Measurements from ENCODE around the gene KMT2E. TPM values are rescaled to one million over a fixed set of nuclear protein-coding genes. Genes with fewer than 3 reads are reported as not detected.

Gene KMT2E
- total RNA-seq, 2 donors from 2014 or later: 48.5 to 67.2 TPM

- TF ChIP-seq CTCF (IDR thresholded peaks at IDR 0.05) (no peak), POLR2A (IDR thresholded peaks at IDR 0.05) (no peak)
- WGBS, 2 donors: 12 to 23% methylated on average over 3 of the region's 3 CpGs
- ATAC-seq: no peak
- no peak for DNase-seq
- Histone ChIP-seq H3K27me3 (no peaks in the 10 kb centered on the region), H3K36me3 (replicated peaks in 1 of 2; ENCODE audit: insufficient read depth in 1 of 2, low read depth in 2 of 2) (no peaks in the 10 kb centered on the region), H3K9me3 (no peaks in the 10 kb centered on the region), H3K4me3 (no peak overlapping the region), H3K27ac (peak overlapping the region in 1 of 4 donors; percentile 68), H3K4me1 (peaks cover 64% of the 10 kb centered on the region)
- intact Hi-C loops (cut with DNase I): no loop called here
Observed at GRCh38 chr7:105019269-105019668, 5.3 kb downstream of the KMT2E start.

GRCh38 chr7:105020926-105021325 is 6.9 kb downstream of the KMT2E start:
- WGBS, 2 donors: 44 to 48% methylated on average over 3 of the region's 3 CpGs
- intact Hi-C loops (cut with DNase I): no loop called here
- Histone ChIP-seq H3K4me3 (no peak overlapping the region), H3K27ac (peak overlapping the region in 1 of 4 donors; percentile 68), H3K36me3 (replicated peaks in 1 of 2; ENCODE audit: insufficient read depth in 1 of 2, low read depth in 2 of 2) (no peaks in the 10 kb centered on the region), H3K27me3 (no peaks in the 10 kb centered on the region), H3K4me1 (peaks cover 81% of the 10 kb centered on the region), H3K9me3 (no peaks in the 10 kb centered on the region)
- no peak for TF ChIP-seq CTCF (IDR thresholded peaks at IDR 0.05)
- TF ChIP-seq POLR2A (IDR thresholded peaks at IDR 0.05): no peak
- DNase-seq: no peak
- no peak for ATAC-seq

GRCh38 chr7:105021352-105021751 is 7.3 kb downstream of the KMT2E start:
- no peak overlapping the region for H3K27ac ChIP-seq
- TF ChIP-seq CTCF (IDR thresholded peaks at IDR 0.05): no peak
- TF ChIP-seq POLR2A (IDR thresholded peaks at IDR 0.05): no peak
- no peaks in the 10 kb centered on the region for H3K36me3 ChIP-seq (replicated peaks in 1 of 2; ENCODE audit: insufficient read depth in 1 of 2, low read depth in 2 of 2)
- H3K4me3 ChIP-seq: no peak overlapping the region
- ATAC-seq: no peak
- H3K4me1 ChIP-seq: peaks cover 85% of the 10 kb centered on the region
- intact Hi-C loops (cut with DNase I): no loop called here
- DNase-seq: no peak
- H3K27me3 ChIP-seq: no peaks in the 10 kb centered on the region
- 29 to 38% methylated on average over 3 of the region's 3 CpGs for WGBS, 2 donors
- no peaks in the 10 kb centered on the region for H3K9me3 ChIP-seq

- 45 to 52% methylated on average over 3 of the region's 3 CpGs for WGBS, 2 donors
- no peak overlapping the region for H3K4me3 ChIP-seq
- no peaks in the 10 kb centered on the region for H3K27me3 ChIP-seq
- H3K9me3 ChIP-seq: no peaks in the 10 kb centered on the region
- TF ChIP-seq CTCF (IDR thresholded peaks at IDR 0.05): no peak
- no peak for TF ChIP-seq POLR2A (IDR thresholded peaks at IDR 0.05)
- intact Hi-C loops (cut with DNase I): no loop called here
- DNase-seq (no peak), ATAC-seq (no peak)
- H3K27ac ChIP-seq: no peak overlapping the region
- H3K36me3 ChIP-seq (replicated peaks in 1 of 2; ENCODE audit: insufficient read depth in 1 of 2, low read depth in 2 of 2): no peaks in the 10 kb centered on the region
- peaks cover 89% of the 10 kb centered on the region for H3K4me1 ChIP-seq
Observed at GRCh38 chr7:105021967-105022366, 8.0 kb downstream of the KMT2E start.

- Histone ChIP-seq H3K9me3 (no peaks in the 10 kb centered on the region), H3K36me3 (replicated peaks in 1 of 2; ENCODE audit: insufficient read depth in 1 of 2, low read depth in 2 of 2) (no peaks in the 10 kb centered on the region), H3K4me3 (no peak overlapping the region), H3K27ac (no peak overlapping the region), H3K4me1 (peaks cover 89% of the 10 kb centered on the region), H3K27me3 (no peaks in the 10 kb centered on the region)
- TF ChIP-seq CTCF (IDR thresholded peaks at IDR 0.05) (no peak), POLR2A (IDR thresholded peaks at IDR 0.05) (no peak)
- ATAC-seq (no peak), DNase-seq (no peak)
- intact Hi-C loops (cut with DNase I): no loop called here
- WGBS, 2 donors: 61 to 65% methylated on average over 4 of the region's 4 CpGs
Observed at GRCh38 chr7:105022458-105022857, 8.5 kb downstream of the KMT2E start.
